Adipose tissue (tissue), 3 donors: ENCODE results near the gene CNOT10. TPM values are rescaled to one million over a fixed set of nuclear protein-coding genes. Genes with fewer than 3 reads are reported as not detected.
"Not testable (repeated sequence)": the region's sequence is repeated elsewhere in the genome, so short reads cannot be mapped to it uniquely, and the experiment has no call there.

Experiments
- H3K27ac ChIP-seq: one replicate; pipeline ENCODE4 v1.5.1; 2013; ENCODE audit warnings: low read depth, low read length
- WGBS, 3 donors: extraction: QIAGEN DNeasy Blood & Tissue Kit; methylation state at CpG; one replicate each; pipeline ENCODE4 v1.1.7; 2013; 5-methylcytosine and 5-hydroxymethylcytosine counted together
- polyA plus RNA-seq, 3 donors: library from polyadenylated mRNA; stranded (reverse); fragments of 200-250 nt; gene quantifications; one replicate each; pipeline ENCODE4 v1.2.3, GENCODE V29; 2013
- donor health status: healthy with polysubstance abuse.
- donor health status: Bipolar disorder and iron deficiency.
- donor health status: healthy.

Gene CNOT10, protein sequence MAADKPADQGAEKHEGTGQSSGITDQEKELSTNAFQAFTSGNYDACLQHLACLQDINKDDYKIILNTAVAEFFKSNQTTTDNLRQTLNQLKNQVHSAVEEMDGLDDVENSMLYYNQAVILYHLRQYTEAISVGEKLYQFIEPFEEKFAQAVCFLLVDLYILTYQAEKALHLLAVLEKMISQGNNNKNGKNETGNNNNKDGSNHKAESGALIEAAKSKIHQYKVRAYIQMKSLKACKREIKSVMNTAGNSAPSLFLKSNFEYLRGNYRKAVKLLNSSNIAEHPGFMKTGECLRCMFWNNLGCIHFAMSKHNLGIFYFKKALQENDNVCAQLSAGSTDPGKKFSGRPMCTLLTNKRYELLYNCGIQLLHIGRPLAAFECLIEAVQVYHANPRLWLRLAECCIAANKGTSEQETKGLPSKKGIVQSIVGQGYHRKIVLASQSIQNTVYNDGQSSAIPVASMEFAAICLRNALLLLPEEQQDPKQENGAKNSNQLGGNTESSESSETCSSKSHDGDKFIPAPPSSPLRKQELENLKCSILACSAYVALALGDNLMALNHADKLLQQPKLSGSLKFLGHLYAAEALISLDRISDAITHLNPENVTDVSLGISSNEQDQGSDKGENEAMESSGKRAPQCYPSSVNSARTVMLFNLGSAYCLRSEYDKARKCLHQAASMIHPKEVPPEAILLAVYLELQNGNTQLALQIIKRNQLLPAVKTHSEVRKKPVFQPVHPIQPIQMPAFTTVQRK
- polyA plus RNA-seq, result 10 to 100 TPM in 2 of 3 donors, 1 to 10 TPM in 1; 9.5 to 14.5 (median 10.6) TPM

- 0 to 1% (median 1%) methylated on average over 59 to 60 of the region's 60 CpGs for WGBS, 3 donors
- H3K27ac ChIP-seq, result no peak within 1 kb of the TSS
These were observed at the start of gene CNOT10 for GRCh38 chr3:32684800-32685542. CNOT10 (plus strand) TSS chr3:32685188; CDS start chr3:32685461, 273 bp downstream.

GRCh38 chr3:32640939-32641338 lies 44.0 kb upstream of the CNOT10 start:
- 65 to 80% (median 71%) methylated on average over 3 of the region's 3 CpGs for WGBS, 3 donors
- no peak overlapping the region for H3K27ac ChIP-seq

GRCh38 chr3:32641356-32641755 lies 43.6 kb upstream of the CNOT10 start:
- 72 to 85% (median 81%) methylated on average over 4 of the region's 4 CpGs for WGBS, 3 donors
- H3K27ac ChIP-seq, result no peak overlapping the region

DNA sequence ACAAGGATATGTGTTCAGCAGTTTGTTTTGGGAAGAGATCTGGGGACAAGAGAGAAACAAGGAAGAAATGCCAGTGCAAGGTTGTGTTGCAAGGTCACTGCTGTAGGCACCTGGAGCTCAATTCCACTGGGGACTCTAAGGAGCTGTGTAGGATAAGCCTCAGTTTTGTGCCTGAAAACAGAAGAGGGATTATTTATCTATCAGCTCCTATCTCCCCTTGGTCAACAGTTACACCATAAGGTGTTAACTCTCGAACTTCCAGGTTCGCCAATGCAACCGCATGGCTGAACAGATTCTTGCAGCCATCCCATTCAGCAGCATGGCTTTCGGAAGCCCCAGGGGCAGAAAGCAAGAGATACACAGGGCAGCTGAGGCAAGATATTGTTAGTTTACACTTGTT lies 41.6 kb upstream of the CNOT10 start:
- H3K27ac ChIP-seq, result no peak overlapping the region
- 64 to 94% (median 84%) methylated on average over 4 of the region's 4 CpGs for WGBS, 3 donors

DNA sequence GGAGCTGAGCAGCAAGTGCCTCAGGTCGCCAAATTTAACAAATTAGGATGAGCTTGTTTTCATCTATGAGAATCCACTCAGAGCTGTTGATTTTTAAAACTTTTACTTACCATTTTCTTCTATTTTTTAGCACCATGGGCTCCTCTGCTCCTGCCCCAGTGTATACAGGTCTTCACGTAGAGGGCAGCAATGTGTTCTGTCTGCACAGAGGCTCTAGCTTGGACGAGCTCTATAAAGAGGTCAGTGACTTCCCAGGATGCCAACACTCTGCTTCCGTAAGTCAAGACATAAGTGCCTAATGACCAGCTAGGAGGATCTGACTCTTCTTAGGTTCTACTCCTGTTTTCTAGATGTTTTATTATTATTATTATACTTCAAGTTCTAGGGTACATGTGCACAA lies 41.2 kb upstream of the CNOT10 start:
- no peak overlapping the region for H3K27ac ChIP-seq

DNA sequence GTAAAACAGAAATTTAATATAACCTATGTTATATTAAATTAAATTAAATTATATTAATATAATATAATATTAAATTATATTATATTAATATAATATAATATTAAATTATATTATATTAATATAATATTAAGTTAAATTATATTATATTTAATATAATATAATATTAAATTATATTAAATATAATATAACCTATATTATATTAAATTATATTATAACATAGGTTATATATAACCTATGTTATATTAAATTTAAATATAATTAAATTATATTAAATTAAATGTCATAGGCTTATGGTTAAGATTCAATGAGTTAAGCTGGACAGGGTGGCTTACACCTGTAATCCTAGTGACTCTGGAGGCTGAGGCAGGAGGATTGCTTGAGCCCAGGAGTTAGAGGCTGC lies 40.6 kb upstream of the CNOT10 start:
- no peak overlapping the region for H3K27ac ChIP-seq

More for the DNA sequence above, 41.2 kb upstream of the CNOT10 start:
- 73 to 81% (median 79%) methylated on average over 4 of the region's 4 CpGs for WGBS, 3 donors

DNA sequence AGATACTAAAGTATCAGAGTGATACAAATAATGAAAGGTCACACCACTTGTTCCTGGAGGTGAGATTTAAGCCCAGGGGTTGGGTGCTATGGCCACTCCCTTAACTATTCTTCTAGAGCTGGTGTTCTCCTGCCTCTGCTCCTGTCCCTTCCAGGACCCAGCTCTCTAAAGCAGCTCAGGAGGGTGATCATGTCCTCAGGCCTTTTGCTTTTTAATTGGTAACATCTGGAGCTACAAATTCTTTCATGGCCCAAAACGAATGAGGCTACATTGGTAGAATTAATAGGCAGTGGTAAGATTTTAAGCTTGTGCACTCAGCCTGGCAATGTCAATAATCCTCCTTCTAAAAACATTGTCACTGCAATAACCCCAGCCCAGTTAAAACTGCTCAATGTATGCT lies 38.2 kb upstream of the CNOT10 start:
- WGBS, 3 donors, result 52 to 73% (median 61%) methylated on average over 1 of the region's 1 CpG
- no peak overlapping the region for H3K27ac ChIP-seq

GRCh38 chr3:32652337-32653100 lies 32.5 kb upstream of the CNOT10 start:
- WGBS, 3 donors, result 91 to 96% (median 93%) methylated on average over 9 of the region's 9 CpGs
- not testable (repeated sequence) for H3K27ac ChIP-seq

DNA sequence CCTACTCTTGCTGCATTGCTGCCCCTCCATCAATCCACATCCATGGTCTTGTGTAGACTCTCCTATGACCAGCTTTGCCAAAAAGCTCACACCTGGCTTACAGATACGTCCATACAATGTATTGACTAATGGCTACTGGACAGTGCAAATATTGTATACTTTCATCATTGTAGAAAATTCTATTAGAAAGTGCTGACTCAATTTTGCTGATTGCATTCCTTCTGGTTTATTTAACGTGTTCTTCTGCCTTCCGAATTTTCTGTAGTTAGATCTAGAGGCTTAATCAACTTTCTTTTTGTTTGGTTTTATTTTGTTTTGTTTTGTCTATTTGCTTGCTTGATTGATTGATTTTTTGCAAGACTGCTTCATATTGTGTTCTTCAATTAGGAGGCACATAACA lies 29.8 kb upstream of the CNOT10 start:
- 58 to 87% (median 86%) methylated on average over 3 of the region's 3 CpGs for WGBS, 3 donors

GRCh38 chr3:32660634-32661033 lies 24.4 kb upstream of the CNOT10 start:
- WGBS, 3 donors, result 74 to 97% (median 81%) methylated on average over 3 of the region's 3 CpGs
- H3K27ac ChIP-seq, result no peak overlapping the region

More for the DNA sequence above, 29.8 kb upstream of the CNOT10 start:
- no peak overlapping the region for H3K27ac ChIP-seq

GRCh38 chr3:32662647-32663046 lies 22.3 kb upstream of the CNOT10 start:
- H3K27ac ChIP-seq, result no peak overlapping the region

DNA sequence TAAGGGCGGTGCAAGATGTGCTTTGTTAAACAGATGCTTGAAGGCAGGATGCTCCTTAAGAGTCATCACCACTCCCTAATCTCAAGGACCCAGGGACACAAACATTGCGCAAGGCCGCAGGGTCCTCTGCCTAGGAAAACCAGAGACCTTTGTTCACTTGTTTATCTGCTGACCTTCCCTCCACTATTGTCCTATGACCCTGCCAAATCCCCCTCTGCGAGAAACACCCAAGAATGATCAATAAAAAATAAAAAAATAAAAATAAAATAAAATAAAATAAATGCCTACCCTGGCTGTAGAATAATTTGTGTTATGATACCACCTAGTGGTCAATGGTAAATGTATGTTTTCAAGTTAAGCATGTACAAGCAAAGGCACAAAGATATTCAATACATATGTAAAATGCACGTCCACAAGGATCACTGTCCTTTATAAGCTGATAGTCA lies 20.3 kb upstream of the CNOT10 start:
- WGBS, 3 donors, result 38 to 53% (median 45%) methylated on average over 5 of the region's 5 CpGs
- not testable (repeated sequence) for H3K27ac ChIP-seq

- no peak overlapping the region for H3K27ac ChIP-seq
- 79 to 85% (median 83%) methylated on average over 3 of the region's 3 CpGs for WGBS, 3 donors
These were observed 17.9 kb upstream of the CNOT10 start for GRCh38 chr3:32667072-32667582.

DNA sequence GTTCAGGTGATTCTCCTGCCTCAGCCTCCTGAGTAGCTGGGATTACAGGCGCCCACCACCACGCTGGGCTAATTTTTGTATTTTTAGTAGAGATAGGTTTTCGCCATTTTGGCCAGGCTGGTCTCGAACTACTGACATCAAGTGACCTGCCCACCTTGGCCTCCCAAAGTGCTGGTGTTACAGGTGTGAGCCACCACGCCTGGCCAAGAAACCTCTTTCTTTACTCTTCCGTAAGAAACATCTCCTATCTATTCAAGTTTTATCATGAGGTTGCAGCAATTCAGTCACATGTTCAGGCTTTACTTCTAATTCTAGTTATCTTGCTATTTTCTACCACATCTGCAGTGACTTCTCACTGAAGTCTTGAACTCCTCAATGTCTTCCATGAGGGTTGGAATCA lies 15.8 kb upstream of the CNOT10 start:
- H3K27ac ChIP-seq, result not testable (repeated sequence)
- 90 to 93% (median 91%) methylated on average over 6 of the region's 6 CpGs for WGBS, 3 donors

DNA sequence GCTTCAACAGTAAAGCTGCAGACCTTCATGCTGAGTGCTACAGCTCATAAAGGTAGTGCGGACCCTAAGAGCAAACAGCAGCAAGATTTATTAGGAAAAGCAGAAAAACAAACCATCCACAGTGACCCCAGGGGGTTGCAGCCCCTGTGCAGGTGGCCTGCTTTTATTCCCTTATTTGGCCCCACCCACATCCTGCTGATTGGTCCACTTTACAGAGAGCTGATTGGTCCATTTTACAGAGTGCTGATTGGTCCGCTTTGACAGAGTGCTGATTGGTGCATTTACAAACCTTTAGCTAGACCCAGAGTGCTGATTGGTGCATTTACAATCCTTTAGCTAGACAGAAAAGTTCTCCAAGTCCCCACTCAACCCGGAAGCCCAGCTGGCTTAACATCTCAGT lies 11.3 kb upstream of the CNOT10 start:
- H3K27ac ChIP-seq, result not testable (repeated sequence)
- WGBS, 3 donors, result 66 to 94% (median 81%) methylated on average over 3 of the region's 3 CpGs

DNA sequence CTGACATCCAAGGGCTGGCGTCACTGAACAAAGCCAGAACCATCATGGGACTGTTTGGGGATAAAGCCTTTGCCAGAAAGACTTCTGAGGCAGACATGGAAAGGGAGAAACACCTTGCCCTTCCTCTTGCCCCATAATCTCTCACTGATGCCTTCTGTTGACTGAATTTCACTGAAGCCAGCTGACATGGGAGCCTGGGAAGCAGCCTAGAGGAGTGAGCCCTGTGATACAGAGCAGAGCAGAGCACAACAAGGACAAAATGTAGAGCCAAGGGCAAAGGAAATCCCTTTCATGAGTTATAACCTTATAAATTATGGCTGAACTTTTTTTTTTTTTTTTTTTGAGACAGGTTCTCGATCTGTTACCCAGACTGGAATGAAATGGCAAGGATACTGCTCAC lies 9.8 kb upstream of the CNOT10 start:
- no peak overlapping the region for H3K27ac ChIP-seq
- 85 to 92% (median 90%) methylated on average over 2 of the region's 2 CpGs for WGBS, 3 donors

GRCh38 chr3:32675650-32676049 lies 9.3 kb upstream of the CNOT10 start:
- no peak overlapping the region for H3K27ac ChIP-seq
- 73 to 83% (median 78%) methylated on average over 1 of the region's 1 CpG for WGBS, 3 donors

GRCh38 chr3:32681811-32682210 lies 3.2 kb upstream of the CNOT10 start:
- H3K27ac ChIP-seq, result no peak overlapping the region
- WGBS, 3 donors, result 72 to 89% (median 89%) methylated on average over 4 of the region's 4 CpGs
